Panc1 (cell line): ENCODE measurements around the gene TNIK. TPM values are rescaled to one million over a fixed set of nuclear protein-coding genes. Genes with fewer than 3 reads are reported as not detected.

ENCODE experiments used
- ATAC-seq: fragments of 200-7000 bp; cut with Tn5 transposase; 2 replicates; pipeline ENCODE4 v1.9.1; 2020; ENCODE audit warnings: mild to moderate bottlenecking, moderate library complexity
- BruUV-seq: library from RNA; stranded (reverse); fragments of 400-500 nt; replicated peaks from 2 replicates; lab custom pipeline; 2021; lab: Mats Ljungman, UMichigan
- CTCF ChIA-PET: fragments of 300-600 bp; sonication (Branson Sonifier 250); formaldehyde crosslinking; loops from one replicate; lab custom pipeline; 2022; ENCODE audit warnings: antibody characterized with exemption; lab: Charles Lee
- POLR2A ChIA-PET: fragments of 300-600 bp; sonication (Branson Sonifier 250); formaldehyde crosslinking; loops from one replicate; lab custom pipeline; 2022; ENCODE audit warnings: antibody characterized with exemption; lab: Charles Lee
- DNase-seq: peaks from one replicate; pipeline ENCODE4 v3.0.0-alpha.2; 2010; ENCODE audit warnings: low read depth, low spot score
- H3K27ac ChIP-seq: 2 replicates; pipeline ENCODE4 v1.5.1; 2011; ENCODE audit warnings: mild to moderate bottlenecking, low read length, inconsistent platforms
- H3K27me3 ChIP-seq: fragments of 200-500 bp; sonication (Bioruptor generic); 2 replicates; pipeline ENCODE4 v1.6.0; 2014; ENCODE audit warnings: low read length, inconsistent platforms; ENCODE audit not compliant: control insufficient read depth, insufficient read depth
- H3K36me3 ChIP-seq: fragments of 200-500 bp; sonication (Bioruptor generic); 2 replicates; pipeline ENCODE4 v1.5.1; 2014; ENCODE audit warnings: inconsistent platforms, mild to moderate bottlenecking, low read length, moderate library complexity; ENCODE audit not compliant: control insufficient read depth, insufficient read depth
- H3K4me1 ChIP-seq: 2 replicates; pipeline ENCODE4 v1.5.1; 2011; ENCODE audit warnings: inconsistent platforms, mild to moderate bottlenecking, low read length, moderate library complexity; ENCODE audit not compliant: control insufficient read depth, insufficient read depth
- H3K4me3 ChIP-seq, 2 experiments: 2 replicates each; pipeline ENCODE4 v1.5.1; 2011 to 2012; ENCODE audit warnings: low read depth in 2 of 2, low read length in 2 of 2, mild to moderate bottlenecking in 2 of 2, inconsistent platforms in 1 of 2, moderate library complexity in 1 of 2
- H3K9me3 ChIP-seq: fragments of 200-500 bp; sonication (Bioruptor generic); 2 replicates; pipeline ENCODE4 v1.5.1; 2014; ENCODE audit warnings: low read depth, mild to moderate bottlenecking, inconsistent platforms, low read length, moderate library complexity; ENCODE audit not compliant: control insufficient read depth, insufficient read depth
- POLR2AphosphoS5 ChIP-seq: IDR thresholded peaks from 2 replicates; pipeline ENCODE4 v1.6.1; 2012; ENCODE audit warnings: mild to moderate bottlenecking, low read depth, low read length, moderate library complexity
- SIN3A ChIP-seq: IDR thresholded peaks from 2 replicates; pipeline ENCODE4 v1.6.1; 2012; ENCODE audit warnings: low read depth, mild to moderate bottlenecking, low read length, moderate library complexity, borderline replicate concordance; ENCODE audit not compliant: insufficient read depth
- TCF7L2 ChIP-seq: IDR thresholded peaks from 2 replicates; pipeline ENCODE4 v1.6.1; 2011; ENCODE audit warnings: mild to moderate bottlenecking, low read depth, low read length, inconsistent platforms
- in situ Hi-C: cut with HindIII; loops from 2 replicates; pipeline ENCODE4 v1.10.0; 2016; ENCODE audit warnings: low sequenced_read_pairs, low pct_unique_long_range_greater_than_20kb
- intact Hi-C: fragments of 100-400 bp; cut with micrococcal nuclease; formaldehyde crosslinking; loops from one replicate; pipeline ENCODE4 v1.10.0; 2022; ENCODE audit not compliant: unreplicated experiment
- total RNA-seq: library from RNA; stranded (reverse); gene quantifications from one replicate; pipeline ENCODE4 v1.2.1, GENCODE V29; 2021; ENCODE audit not compliant: unreplicated experiment
- TF ChIP-seq, protein P1 (sequence below): fragments of 450-650 bp; IDR thresholded peaks from 2 replicates; pipeline ENCODE4 v1.5.1; 2017; ENCODE audit warnings: mild to moderate bottlenecking
- TF ChIP-seq, protein P2 (sequence below), 2 experiments: IDR thresholded peaks; 2 replicates each; pipeline ENCODE4 v1.6.1; 2011 to 2012; ENCODE audit warnings: low read depth in 2 of 2, control low read depth in 1 of 2, low read length in 1 of 2, mild to moderate bottlenecking in 1 of 2, moderate library complexity in 1 of 2; ENCODE audit not compliant: insufficient read depth in 1 of 2

Gene TNIK
- total RNA-seq, 1 experiment from 2014 or later, result 1.9 TPM

DNA sequence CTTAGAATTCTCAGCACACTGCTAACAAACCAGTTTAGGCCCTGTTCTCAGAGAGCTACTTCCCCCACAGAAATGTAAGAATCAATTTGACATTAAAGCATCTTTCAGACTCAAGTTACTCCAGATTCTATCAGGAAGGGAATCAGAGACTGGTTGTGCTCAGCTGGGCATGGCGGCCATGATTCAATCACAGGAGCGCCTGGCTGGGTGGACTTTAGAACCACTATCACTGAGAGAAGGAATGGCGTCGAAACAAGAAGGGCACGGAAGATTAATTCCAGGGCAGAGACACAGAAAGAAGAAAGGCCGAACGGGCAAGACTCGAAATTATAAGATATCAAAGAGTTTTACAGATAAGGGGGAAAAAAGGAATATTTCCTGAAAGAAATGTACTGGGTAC is 6.2 kb downstream of the TNIK start:
- Histone ChIP-seq H3K27me3 (peaks cover 8% of the 10 kb centered on the region), H3K9me3 (no peaks in the 10 kb centered on the region), H3K4me1 (peaks cover 6% of the 10 kb centered on the region), H3K27ac (no peak overlapping the region), H3K4me3 (no peak overlapping the region), H3K36me3 (no peaks in the 10 kb centered on the region; the same call in 1 of the 2 replicates)
- intact Hi-C loops, result no loop called here
- ATAC-seq (no peak), DNase-seq (no peak)
- in situ Hi-C loops, result no loop called here
- POLR2A ChIA-PET, result no interaction called here
- CTCF ChIA-PET, result interaction anchor here (0.6 kb wide), 1 partner anchor 91 kb away, joined by 4 read pairs; no protein-coding TSS in a partner anchor
- no TSS peak for BruUV-seq
- TF ChIP-seq SIN3A (no peak), TCF7L2 (no peak)

DNA sequence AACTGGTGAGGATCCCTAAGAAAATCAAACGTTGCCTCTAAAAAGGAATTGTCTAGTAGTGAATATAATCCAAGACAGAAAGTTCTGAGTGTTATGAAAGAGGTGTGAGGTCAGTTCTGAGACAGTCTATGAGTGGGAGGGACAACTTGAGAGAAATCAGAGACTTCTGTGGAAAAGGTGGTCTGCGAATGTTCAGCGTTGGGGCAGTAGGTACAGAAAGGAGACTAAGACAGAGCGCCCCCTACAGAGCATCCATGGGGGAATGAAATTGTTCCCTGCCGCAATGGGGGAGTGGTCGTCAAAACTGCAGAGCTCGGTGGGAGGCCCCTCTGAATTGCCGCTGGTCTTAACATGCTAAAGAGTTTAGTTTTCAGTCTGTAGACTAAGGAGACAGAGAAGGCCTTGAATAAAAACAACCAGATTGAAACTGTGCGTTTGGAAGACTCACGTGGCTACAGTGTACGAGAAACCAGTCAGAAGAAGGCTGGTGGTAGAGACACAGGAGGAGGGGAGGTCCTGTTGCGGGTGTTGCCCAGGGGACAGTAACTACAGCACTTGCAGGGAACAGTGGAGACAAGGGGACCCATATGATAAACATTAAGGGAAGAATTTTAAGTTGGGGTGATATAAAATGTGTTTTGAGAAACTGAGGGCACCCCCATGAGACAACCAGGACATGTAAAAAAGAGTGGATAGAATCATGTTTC is 6.9 kb downstream of the TNIK start:
- Histone ChIP-seq H3K9me3 (no peaks in the 10 kb centered on the region), H3K27me3 (peaks cover under 1% of the 10 kb centered on the region), H3K4me1 (no peaks in the 10 kb centered on the region), H3K27ac (no peak overlapping the region), H3K36me3 (no peaks in the 10 kb centered on the region), H3K4me3 (no peak overlapping the region)
- ChIA-PET POLR2A (no interaction called here), CTCF (interaction anchor here (0.6 kb wide), 1 partner anchor 90 kb away, joined by 4 read pairs; no protein-coding TSS in a partner anchor)
- no peak for DNase-seq
- in situ Hi-C loops (no loop called here), intact Hi-C loops (no loop called here)
- ATAC-seq, result no peak
- BruUV-seq, result no TSS peak
- TF ChIP-seq TCF7L2, result no peak
- TF ChIP-seq, protein P1, sequence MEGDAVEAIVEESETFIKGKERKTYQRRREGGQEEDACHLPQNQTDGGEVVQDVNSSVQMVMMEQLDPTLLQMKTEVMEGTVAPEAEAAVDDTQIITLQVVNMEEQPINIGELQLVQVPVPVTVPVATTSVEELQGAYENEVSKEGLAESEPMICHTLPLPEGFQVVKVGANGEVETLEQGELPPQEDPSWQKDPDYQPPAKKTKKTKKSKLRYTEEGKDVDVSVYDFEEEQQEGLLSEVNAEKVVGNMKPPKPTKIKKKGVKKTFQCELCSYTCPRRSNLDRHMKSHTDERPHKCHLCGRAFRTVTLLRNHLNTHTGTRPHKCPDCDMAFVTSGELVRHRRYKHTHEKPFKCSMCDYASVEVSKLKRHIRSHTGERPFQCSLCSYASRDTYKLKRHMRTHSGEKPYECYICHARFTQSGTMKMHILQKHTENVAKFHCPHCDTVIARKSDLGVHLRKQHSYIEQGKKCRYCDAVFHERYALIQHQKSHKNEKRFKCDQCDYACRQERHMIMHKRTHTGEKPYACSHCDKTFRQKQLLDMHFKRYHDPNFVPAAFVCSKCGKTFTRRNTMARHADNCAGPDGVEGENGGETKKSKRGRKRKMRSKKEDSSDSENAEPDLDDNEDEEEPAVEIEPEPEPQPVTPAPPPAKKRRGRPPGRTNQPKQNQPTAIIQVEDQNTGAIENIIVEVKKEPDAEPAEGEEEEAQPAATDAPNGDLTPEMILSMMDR, result peak; percentile 70

DNA sequence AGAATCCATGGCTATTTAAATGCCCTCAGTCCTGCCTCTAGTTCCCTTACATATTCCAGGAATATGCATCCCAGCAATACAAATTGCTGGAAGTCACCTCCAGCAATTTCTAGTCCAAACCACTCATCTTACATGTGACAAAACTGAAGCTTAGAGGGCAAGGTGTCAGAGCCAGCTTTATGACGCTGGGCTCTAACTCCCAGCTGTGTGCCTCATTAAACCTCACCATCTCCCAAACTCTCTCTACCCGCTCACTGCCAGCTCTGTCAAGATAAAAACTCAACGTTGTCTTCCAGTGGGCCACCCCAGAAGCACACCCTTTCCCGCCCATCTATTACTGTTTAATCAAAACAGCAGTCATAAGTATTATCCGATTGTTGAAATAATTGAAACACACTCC is 7.9 kb downstream of the TNIK start:
- intact Hi-C loops (no loop called here), in situ Hi-C loops (no loop called here)
- no peak for ATAC-seq
- Histone ChIP-seq H3K9me3 (no peaks in the 10 kb centered on the region), H3K36me3 (no peaks in the 10 kb centered on the region), H3K27me3 (no peaks in the 10 kb centered on the region; the same call in 1 of the 2 replicates), H3K4me3 (no peak overlapping the region), H3K4me1 (0 out of 2 replicates have a peak, but pooled peaks cover 1% of the 10 kb centered on the region), H3K27ac (no peak overlapping the region)
- ChIA-PET CTCF (no interaction called here), POLR2A (no interaction called here)
- no peak for DNase-seq
- BruUV-seq, result no TSS peak
- TF ChIP-seq POLR2AphosphoS5 (no peak), SIN3A (no peak), TCF7L2 (no peak)
- TF ChIP-seq, protein P2, sequence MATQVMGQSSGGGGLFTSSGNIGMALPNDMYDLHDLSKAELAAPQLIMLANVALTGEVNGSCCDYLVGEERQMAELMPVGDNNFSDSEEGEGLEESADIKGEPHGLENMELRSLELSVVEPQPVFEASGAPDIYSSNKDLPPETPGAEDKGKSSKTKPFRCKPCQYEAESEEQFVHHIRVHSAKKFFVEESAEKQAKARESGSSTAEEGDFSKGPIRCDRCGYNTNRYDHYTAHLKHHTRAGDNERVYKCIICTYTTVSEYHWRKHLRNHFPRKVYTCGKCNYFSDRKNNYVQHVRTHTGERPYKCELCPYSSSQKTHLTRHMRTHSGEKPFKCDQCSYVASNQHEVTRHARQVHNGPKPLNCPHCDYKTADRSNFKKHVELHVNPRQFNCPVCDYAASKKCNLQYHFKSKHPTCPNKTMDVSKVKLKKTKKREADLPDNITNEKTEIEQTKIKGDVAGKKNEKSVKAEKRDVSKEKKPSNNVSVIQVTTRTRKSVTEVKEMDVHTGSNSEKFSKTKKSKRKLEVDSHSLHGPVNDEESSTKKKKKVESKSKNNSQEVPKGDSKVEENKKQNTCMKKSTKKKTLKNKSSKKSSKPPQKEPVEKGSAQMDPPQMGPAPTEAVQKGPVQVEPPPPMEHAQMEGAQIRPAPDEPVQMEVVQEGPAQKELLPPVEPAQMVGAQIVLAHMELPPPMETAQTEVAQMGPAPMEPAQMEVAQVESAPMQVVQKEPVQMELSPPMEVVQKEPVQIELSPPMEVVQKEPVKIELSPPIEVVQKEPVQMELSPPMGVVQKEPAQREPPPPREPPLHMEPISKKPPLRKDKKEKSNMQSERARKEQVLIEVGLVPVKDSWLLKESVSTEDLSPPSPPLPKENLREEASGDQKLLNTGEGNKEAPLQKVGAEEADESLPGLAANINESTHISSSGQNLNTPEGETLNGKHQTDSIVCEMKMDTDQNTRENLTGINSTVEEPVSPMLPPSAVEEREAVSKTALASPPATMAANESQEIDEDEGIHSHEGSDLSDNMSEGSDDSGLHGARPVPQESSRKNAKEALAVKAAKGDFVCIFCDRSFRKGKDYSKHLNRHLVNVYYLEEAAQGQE (IDR thresholded peaks at IDR 0.05; ENCODE audit: insufficient read depth in 1 of 2, low read depth in 2 of 2, low read length in 1 of 2), result no peak
- TF ChIP-seq, protein P1, result no peak
